Hypothalamus (tissue), 51 donors: Measurements from ENCODE around the gene ALDH3A2.

Experiments used
- DNase-seq, 51 donors: peaks; one replicate each; lab custom pipeline; 2025; lab: John Stamatoyannopoulos, UW

ALDH3A2 gene

DNA sequence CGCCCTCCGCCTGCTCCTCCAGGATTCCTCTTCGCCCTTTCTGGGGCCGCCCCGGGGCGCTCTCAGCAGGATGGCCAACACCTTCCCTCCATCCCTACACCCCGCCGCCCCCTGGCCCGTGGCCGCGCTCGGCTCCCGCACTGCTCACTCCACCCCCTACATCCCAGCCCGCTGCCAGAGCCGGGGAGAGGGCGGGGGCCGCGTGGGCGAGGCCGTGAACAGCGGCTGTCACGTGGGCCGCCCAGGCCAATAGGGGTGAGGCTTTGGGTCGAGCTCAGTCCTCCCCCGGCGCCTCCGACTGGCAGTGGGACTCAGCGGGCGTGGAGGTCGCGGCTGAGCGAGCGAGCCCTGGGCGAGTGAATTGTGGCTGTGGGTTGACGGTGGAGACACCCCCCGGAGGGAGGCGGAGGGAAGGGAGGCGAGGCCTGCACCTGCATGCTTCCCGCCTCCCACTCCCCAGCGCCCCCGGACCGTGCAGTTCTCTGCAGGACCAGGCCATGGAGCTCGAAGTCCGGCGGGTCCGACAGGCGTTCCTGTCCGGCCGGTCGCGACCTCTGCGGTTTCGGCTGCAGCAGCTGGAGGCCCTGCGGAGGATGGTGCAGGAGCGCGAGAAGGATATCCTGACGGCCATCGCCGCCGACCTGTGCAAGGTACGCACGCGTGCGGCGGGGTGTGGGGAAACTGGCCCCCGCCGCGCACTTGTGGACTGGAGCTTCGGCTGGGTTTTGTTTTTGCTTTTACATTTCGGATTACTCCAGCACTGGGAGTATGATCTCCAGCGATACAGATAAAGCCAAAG is at the start of gene ALDH3A2:
Gene ALDH3A2, plus strand, starts transcription at position 277 of the 799 bp plus-strand sequence. Its CDS starts 221 bp downstream, at position 498.
- peak; percentile 87 to 100 (median 97) for DNase-seq

- no peak for DNase-seq
Observed at GRCh38 chr17:19610311-19610710, 38.2 kb upstream of the ALDH3A2 start.

DNA sequence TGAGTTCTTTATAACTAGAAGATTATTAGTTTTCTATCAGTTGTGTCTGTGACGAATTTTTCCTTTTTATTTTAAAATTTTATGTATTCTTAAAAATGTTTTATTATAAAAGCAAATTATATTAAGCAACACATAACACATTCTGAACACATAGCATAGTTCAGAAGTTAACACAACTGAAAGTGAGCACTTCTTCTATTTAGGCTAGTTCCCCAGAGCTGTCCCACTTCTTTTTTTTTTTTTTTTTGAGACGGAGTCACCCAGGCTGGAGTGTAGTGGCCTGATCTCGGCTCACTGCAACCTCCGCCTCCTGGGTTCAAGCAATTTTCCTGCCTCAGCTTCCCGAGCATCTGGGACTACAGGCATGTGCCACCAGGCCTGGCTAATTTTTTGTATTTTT is 37.7 kb upstream of the ALDH3A2 start:
- no peak for DNase-seq

GRCh38 chr17:19613979-19614378 is 34.6 kb upstream of the ALDH3A2 start:
- no peak for DNase-seq

GRCh38 chr17:19614900-19615299 is 33.7 kb upstream of the ALDH3A2 start:
- no peak for DNase-seq

DNA sequence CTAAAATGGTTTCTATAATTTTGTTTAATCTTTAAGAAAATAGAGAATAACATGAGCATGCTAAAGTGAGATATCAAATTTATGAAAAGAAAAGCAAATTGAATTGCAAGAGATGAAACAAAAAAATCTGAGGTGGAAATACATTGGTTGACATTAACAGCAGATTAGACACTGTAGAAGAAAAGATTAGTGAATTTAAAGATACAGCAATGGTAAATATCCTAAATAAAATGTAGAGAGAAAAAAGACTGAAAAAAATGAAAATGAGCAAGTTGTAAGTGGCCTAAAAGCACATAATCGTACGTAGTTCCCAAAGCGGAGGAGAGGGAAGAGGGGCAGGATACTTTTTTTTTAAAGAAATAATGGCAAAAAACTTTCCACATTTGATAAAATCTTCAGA is 30.5 kb upstream of the ALDH3A2 start:
- no peak for DNase-seq

GRCh38 chr17:19619705-19620325 is 28.7 kb upstream of the ALDH3A2 start:
- DNase-seq: no peak

DNA sequence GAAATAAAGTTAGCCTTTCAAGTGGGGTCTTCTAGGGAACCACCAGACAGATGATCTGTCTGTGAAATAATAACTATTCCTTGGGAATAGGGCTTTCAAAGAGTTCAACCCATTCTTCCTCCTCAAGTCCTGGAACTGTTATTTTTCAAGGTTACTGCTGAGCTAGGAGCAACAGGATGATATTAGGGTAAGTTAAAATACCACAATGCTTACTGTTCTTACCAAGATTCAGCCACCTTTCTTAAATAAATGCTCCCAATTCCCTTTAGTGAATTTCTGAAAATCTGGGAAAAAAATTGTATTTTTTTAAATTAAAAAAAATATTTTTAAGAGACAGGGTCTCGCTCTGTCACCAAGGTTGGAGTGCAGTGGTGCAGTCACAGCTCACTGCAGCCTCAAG is 26.9 kb upstream of the ALDH3A2 start:
- DNase-seq: no peak

GRCh38 chr17:19626079-19626478 is 22.5 kb upstream of the ALDH3A2 start:
- no peak for DNase-seq

GRCh38 chr17:19629449-19629848 is 19.1 kb upstream of the ALDH3A2 start:
- no peak for DNase-seq

- no peak for DNase-seq
Observed at GRCh38 chr17:19630035-19630434, 18.5 kb upstream of the ALDH3A2 start.

- DNase-seq: no peak
Observed at GRCh38 chr17:19630661-19631060, 17.9 kb upstream of the ALDH3A2 start.

DNA sequence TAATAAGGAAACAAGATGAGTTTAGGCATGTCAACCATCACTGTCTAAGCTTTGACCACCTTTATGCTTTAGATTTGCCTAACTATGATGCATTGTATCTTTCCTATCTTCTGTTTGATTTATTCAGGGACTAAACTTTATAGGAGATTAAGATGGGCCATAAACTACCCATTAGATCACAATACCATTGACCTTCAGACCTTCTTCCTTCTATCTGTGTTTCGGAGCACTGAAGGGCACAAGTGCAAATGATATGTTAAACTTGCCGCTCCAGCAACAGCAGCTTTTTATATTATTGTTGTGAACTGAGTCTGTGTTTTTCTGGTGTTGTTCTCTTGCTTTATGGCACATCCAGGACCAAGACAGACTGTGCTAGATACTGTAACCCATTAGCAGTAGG is 16.6 kb upstream of the ALDH3A2 start:
- DNase-seq: no peak

DNA sequence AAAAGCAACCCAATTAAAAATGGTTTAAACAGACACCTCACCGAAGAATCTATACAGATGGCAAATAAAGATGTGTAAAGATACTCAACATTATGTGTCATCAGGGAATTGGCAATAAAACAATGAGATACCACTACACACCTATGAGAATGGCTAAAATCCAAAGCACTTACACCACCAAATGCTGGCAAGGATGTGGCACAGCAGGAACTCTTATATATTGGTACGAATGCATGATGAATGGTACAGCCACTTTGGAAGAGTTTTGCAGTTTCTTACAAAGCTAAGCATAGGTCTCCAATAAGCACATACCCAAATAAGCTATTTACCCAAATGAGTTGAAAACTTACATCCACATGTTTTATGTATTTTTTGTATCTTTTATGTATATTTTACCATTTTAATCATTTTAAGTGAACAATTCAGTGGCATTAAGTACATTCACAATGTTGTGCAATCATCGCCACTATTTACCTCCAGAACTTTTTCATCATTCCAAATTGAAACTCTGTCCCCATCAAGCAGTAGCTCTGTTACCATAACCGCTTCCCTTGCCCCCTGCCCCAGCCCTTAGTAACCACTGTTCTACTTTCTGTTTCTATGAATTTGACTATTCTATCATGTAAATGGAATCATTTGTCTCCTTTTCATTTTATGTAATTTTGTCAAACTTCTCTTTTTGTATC is 6.7 kb upstream of the ALDH3A2 start:
- DNase-seq: no peak

DNA sequence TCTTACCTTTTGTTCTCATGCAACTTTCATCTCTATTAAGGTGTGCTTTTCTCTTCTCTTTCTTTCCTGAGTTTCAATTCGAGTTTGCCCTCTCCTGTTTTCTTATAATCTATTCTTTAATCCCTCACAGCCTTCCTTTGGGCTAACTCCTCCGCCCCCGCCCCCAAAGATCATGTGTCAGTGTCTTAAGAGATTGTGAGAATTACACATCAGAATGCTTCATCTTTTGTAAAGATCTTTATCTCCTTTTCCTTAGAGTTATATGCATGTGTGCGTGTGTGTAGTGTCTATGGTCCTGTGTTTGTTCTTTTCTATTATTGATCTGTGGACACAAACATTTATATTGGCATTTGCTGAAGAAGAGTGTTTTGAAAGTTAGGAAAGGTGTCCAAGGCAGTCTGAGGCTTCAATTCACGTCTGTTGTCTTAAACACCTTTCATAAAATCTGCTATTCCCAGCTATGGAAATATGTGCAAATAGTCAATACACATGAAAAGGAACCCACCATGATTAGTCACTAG is 6.1 kb upstream of the ALDH3A2 start:
- DNase-seq: no peak

GRCh38 chr17:19644493-19645210 is 3.9 kb upstream of the ALDH3A2 start:
- DNase-seq: no peak

DNA sequence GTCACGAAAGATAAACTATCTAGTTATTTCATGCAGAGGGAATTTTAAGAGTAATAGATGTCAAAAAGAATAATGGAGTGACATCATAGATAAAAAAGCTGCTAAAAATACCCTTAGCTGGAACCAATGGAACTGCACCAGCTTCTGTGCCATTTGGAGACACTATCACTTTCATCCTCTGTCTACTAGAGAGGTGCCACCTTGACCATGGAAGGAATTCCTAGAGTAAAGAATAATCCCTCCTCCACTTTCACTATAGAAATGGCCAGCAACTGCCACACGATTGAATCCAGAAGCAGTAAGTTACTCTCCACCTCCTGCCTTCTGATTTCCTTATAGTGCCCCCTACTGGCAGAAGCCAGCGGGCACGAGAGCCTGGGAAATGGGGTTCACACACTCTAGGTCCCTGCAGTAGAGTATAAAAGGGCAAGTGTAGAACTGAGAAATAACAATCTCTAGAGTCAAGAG is 2.8 kb upstream of the ALDH3A2 start:
- peak in 34 of 51 donors; percentile 3 to 71 (median 28) for DNase-seq

DNA sequence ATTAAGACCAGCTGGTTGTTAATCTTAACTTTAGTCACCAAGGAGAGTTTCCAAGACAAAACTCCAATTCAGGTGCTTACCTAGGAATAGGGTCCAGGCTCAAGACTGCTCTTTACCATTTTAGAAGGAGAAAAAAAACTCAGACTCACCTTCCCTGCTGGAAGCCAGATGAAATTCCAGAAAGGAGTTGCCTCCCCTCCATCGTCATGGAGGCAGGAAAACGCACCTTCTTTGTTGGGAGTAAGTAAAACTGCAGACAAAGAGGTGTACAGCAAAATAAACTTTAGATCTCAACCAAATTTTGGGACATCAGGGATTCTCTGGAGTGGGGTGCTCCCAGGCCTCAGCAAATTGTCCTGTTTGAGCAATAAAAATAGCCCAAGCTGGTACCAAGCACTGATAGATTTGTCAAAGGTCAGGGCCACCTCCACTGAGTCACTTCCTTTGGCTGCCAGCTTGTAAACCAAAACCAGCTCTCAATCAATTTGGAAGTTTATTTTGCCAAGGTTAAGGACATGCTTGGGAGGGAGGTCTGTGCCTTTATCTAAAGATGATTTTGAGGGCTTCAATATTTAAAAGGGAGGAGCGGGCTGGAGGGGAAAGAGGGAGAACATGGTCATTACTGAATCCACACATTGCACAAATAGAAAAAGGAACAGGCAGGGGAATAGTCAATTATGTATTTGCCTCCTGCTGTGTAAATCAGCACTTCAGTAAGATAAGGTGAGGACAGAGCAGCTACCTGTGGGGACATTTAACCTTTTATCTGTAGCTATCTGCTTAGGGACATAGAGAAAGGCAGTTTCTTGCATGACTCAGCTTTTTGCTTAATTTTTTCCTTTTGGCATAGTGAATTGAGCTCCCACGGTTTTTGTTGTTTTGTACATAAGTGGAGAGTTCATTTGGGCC is 1.5 kb upstream of the ALDH3A2 start:
- DNase-seq: peak in 1 of 51 donors; percentile 2

DNA sequence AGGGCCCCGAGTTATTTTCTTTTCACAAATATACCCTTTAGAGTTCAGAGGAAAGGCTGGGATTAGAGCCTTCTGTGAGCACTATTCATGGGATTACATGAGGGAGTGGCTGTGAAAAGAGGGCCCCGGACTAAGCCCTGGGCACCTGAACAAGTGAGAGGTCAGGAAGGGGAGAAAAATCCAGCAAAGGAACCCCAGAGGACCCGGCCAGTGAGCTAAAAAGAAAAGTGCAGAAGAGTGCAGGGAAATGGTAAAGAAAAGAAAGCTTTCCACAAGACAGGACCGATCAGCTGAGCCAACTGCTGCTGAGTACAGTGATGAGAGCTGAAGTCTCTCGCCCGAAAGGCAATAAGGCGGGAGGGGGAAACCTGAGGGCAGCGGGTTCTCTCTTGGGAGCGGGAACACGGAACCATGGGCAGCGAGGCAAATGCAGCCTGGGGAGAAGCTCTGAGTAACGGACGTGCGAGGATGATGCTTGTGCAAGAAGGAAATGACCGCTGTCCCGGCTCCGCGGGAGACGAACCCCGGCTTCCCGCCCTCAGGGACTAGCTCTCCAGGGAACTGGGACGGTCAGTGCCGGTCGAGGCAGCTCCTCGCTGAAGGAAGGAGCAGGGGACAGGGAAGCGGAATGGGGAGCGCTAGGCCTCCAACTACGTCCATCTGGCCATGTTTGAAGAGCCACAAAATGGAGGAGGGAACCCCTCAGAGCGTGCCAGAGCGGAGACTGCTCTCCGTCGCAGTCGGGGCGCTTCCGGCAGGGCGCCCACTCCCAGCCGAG is 665 bp upstream of the ALDH3A2 start:
- peak in 50 of 51 donors; percentile 36 to 93 (median 69) for DNase-seq
